Loucy (cell line): ENCODE data around the gene CNOT4.

Experiments used
- H2AFZ ChIP-seq: fragments of 200-600 bp; sonication (generic); 2 replicates; pipeline ENCODE4 v1.6.0; 2016; ENCODE audit warnings: antibody characterized with exemption, mild to moderate bottlenecking, low read length, moderate library complexity
- H3F3A ChIP-seq: fragments of 200-600 bp; 2 replicates; pipeline ENCODE4 v1.6.0; 2016; ENCODE audit warnings: antibody characterized with exemption, low read depth, mild to moderate bottlenecking
- H3K27me3 ChIP-seq: fragments of 200-600 bp; sonication (generic); 2 replicates; pipeline ENCODE4 v1.6.1; 2014; ENCODE audit warnings: low read length, mild to moderate bottlenecking; ENCODE audit not compliant: insufficient read depth, poor library complexity, severe bottlenecking
- H3K36me3 ChIP-seq: fragments of 200-600 bp; sonication (generic); 2 replicates; pipeline ENCODE4 v1.6.1; 2016; ENCODE audit warnings: low read length; ENCODE audit not compliant: insufficient read depth
- H3K4me1 ChIP-seq: fragments of 200-600 bp; sonication (generic); 2 replicates; pipeline ENCODE4 v1.5.1; 2014; ENCODE audit warnings: low read length, mild to moderate bottlenecking; ENCODE audit not compliant: insufficient read depth, poor library complexity, severe bottlenecking
- H3K4me2 ChIP-seq: fragments of 200-600 bp; sonication (generic); 2 replicates; pipeline ENCODE4 v1.6.0; 2014; ENCODE audit warnings: antibody characterized with exemption, low read length, low read depth, mild to moderate bottlenecking; ENCODE audit not compliant: poor library complexity, severe bottlenecking
- H3K4me3 ChIP-seq: fragments of 200-600 bp; sonication (generic); 2 replicates; pipeline ENCODE4 v1.5.1; 2014; ENCODE audit warnings: low read length, mild to moderate bottlenecking, mixed read lengths; ENCODE audit not compliant: poor library complexity, severe bottlenecking
- H3K79me2 ChIP-seq: fragments of 200-600 bp; sonication (generic); 2 replicates; pipeline ENCODE4 v1.6.1; 2014; ENCODE audit warnings: low read length; ENCODE audit not compliant: insufficient read depth
- H3K9ac ChIP-seq: fragments of 200-600 bp; sonication (generic); 2 replicates; pipeline ENCODE4 v1.6.0; 2014; ENCODE audit warnings: mild to moderate bottlenecking, low read depth, low read length, moderate library complexity; ENCODE audit not compliant: poor library complexity, severe bottlenecking
- H3K9me2 ChIP-seq: fragments of 200-600 bp; sonication (generic); replicated peaks from 2 replicates; pipeline ENCODE4 v1.6.1; 2016; ENCODE audit warnings: low read depth, low read length, mixed read lengths
- H3K9me3 ChIP-seq: fragments of 200-600 bp; sonication (generic); 2 replicates; pipeline ENCODE4 v1.6.1; 2014; ENCODE audit warnings: mild to moderate bottlenecking, antibody characterized with exemption, low read length, low read depth; ENCODE audit not compliant: insufficient read depth
- H4K20me1 ChIP-seq: fragments of 200-600 bp; sonication (generic); 2 replicates; pipeline ENCODE4 v1.6.0; 2014; ENCODE audit warnings: antibody characterized with exemption, low read length, mild to moderate bottlenecking; ENCODE audit not compliant: insufficient read depth, poor library complexity, severe bottlenecking
- EZH2phosphoT487 ChIP-seq: fragments of 200-600 bp; IDR thresholded peaks from 2 replicates; pipeline ENCODE4 v1.6.1; 2018; ENCODE audit warnings: antibody characterized with exemption, mild to moderate bottlenecking, moderate library complexity, borderline replicate concordance
- TF ChIP-seq, protein P1 (sequence below): fragments of 200-600 bp; sonication (generic); conservative IDR thresholded peaks from 2 replicates; pipeline ENCODE4 v1.5.1; 2014; ENCODE audit warnings: mild to moderate bottlenecking, antibody characterized with exemption, low read length

CNOT4 gene

DNA sequence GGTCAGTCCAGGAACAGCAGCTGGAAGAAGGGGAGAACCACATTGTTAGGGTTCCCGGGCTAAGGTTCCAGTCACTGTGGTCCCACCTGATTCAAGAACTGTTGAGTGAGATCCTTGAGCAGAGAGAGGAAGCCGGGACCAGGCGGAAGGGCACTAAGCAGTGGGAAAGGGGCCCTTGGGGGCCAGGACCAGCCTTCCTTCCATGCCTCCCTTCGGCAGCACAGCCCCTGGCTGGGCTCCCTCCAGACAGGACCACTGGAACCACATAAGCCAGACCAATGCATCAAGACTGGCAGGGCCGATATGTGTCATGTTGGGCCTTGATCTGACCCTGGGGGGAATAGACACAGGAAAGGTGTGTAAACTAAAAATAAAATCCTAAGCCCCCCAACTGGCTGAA lies 172.4 kb downstream of the CNOT4 start:
- Histone ChIP-seq H3K9ac (no peak overlapping the region), H3F3A (no peaks in the 10 kb centered on the region), H3K27me3 (no peaks in the 10 kb centered on the region), H3K4me3 (no peak overlapping the region), H2AFZ (no peak overlapping the region), H3K36me3 (no peaks in the 10 kb centered on the region), H3K9me3 (no peaks in the 10 kb centered on the region), H3K9me2 (no peaks in the 10 kb centered on the region), H3K4me1 (no peaks in the 10 kb centered on the region), H3K4me2 (no peak overlapping the region), H3K79me2 (no peaks in the 10 kb centered on the region), H4K20me1 (no peaks in the 10 kb centered on the region)
- TF ChIP-seq, protein P1, sequence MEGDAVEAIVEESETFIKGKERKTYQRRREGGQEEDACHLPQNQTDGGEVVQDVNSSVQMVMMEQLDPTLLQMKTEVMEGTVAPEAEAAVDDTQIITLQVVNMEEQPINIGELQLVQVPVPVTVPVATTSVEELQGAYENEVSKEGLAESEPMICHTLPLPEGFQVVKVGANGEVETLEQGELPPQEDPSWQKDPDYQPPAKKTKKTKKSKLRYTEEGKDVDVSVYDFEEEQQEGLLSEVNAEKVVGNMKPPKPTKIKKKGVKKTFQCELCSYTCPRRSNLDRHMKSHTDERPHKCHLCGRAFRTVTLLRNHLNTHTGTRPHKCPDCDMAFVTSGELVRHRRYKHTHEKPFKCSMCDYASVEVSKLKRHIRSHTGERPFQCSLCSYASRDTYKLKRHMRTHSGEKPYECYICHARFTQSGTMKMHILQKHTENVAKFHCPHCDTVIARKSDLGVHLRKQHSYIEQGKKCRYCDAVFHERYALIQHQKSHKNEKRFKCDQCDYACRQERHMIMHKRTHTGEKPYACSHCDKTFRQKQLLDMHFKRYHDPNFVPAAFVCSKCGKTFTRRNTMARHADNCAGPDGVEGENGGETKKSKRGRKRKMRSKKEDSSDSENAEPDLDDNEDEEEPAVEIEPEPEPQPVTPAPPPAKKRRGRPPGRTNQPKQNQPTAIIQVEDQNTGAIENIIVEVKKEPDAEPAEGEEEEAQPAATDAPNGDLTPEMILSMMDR, result no peak
- TF ChIP-seq EZH2phosphoT487, result no peak

- Histone ChIP-seq H3K9me3 (no peaks in the 10 kb centered on the region), H3K9me2 (no peaks in the 10 kb centered on the region), H3K36me3 (no peaks in the 10 kb centered on the region), H3K4me1 (no peaks in the 10 kb centered on the region), H3K27me3 (no peaks in the 10 kb centered on the region), H3K9ac (no peak overlapping the region), H3F3A (no peaks in the 10 kb centered on the region), H3K4me2 (no peak overlapping the region), H2AFZ (no peak overlapping the region), H4K20me1 (no peaks in the 10 kb centered on the region), H3K4me3 (no peak overlapping the region), H3K79me2 (no peaks in the 10 kb centered on the region)
- TF ChIP-seq EZH2phosphoT487, result no peak
- TF ChIP-seq, protein P1, result peak; percentile 72
Measured at GRCh38 chr7:135335628-135336139, 174.2 kb downstream of the CNOT4 start.

GRCh38 chr7:135334830-135335543 lies 174.9 kb downstream of the CNOT4 start:
- H3K4me1 ChIP-seq, result no peaks in the 10 kb centered on the region
- H3K4me2 ChIP-seq, result no peak overlapping the region
- no peak overlapping the region for H3K4me3 ChIP-seq
- H3K9ac ChIP-seq, result no peak overlapping the region
- no peaks in the 10 kb centered on the region for H3K27me3 ChIP-seq
- no peaks in the 10 kb centered on the region for H3K9me3 ChIP-seq
- TF ChIP-seq EZH2phosphoT487, result no peak
- no peaks in the 10 kb centered on the region for H3F3A ChIP-seq
- H3K79me2 ChIP-seq, result no peaks in the 10 kb centered on the region
- no peaks in the 10 kb centered on the region for H4K20me1 ChIP-seq
- H3K36me3 ChIP-seq, result no peaks in the 10 kb centered on the region
- no peak overlapping the region for H2AFZ ChIP-seq
- no peaks in the 10 kb centered on the region for H3K9me2 ChIP-seq

- Histone ChIP-seq H3F3A (no peaks in the 10 kb centered on the region), H3K27me3 (no peaks in the 10 kb centered on the region), H3K4me1 (no peaks in the 10 kb centered on the region), H3K9ac (no peak overlapping the region), H3K79me2 (no peaks in the 10 kb centered on the region), H2AFZ (no peak overlapping the region), H4K20me1 (no peaks in the 10 kb centered on the region), H3K4me3 (no peak overlapping the region), H3K4me2 (no peak overlapping the region), H3K9me2 (no peaks in the 10 kb centered on the region), H3K36me3 (no peaks in the 10 kb centered on the region), H3K9me3 (no peaks in the 10 kb centered on the region)
- TF ChIP-seq, protein P1, result no peak
- TF ChIP-seq EZH2phosphoT487, result no peak
Measured at GRCh38 chr7:135333946-135334345, 176.0 kb downstream of the CNOT4 start.
